K562 (cell line): ENCODE results near the gene SELL. TPM values are rescaled to one million over a fixed set of nuclear protein-coding genes. Genes with fewer than 3 reads are reported as not detected.
A peak's percentile ranks its signal among the peaks of the same experiment; 100 is the strongest.

Experiments
- CHD1 ChIP-seq: fragments of 200-600 bp; sonication (generic); IDR thresholded peaks from one replicate; pipeline ENCODE4 v1.6.1; 2012; ENCODE audit warnings: mild to moderate bottlenecking, moderate library complexity, low read length, inconsistent platforms
- HNRNPLL ChIP-seq: fragments of 200-400 bp; formaldehyde crosslinking; IDR thresholded peaks from 2 replicates; pipeline ENCODE4 v1.6.1; 2017; ENCODE audit warnings: low read length, low read depth, mild to moderate bottlenecking; ENCODE audit not compliant: poor library complexity, severe bottlenecking
- MAFG ChIP-seq: fragments of 450-650 bp; conservative IDR thresholded peaks from 2 replicates; pipeline ENCODE4 v1.6.1; 2016; ENCODE audit warnings: missing genetic modification characterization, missing compliant biosample characterization
- MAFK ChIP-seq: IDR thresholded peaks from 2 replicates; pipeline ENCODE4 v1.6.1; 2011; ENCODE audit warnings: low read length, improper control_type of control experiment
- MTA1 ChIP-seq: fragments of 450-650 bp; IDR thresholded peaks from 2 replicates; pipeline ENCODE4 v1.6.1; 2017; ENCODE audit warnings: borderline replicate concordance
- NKRF ChIP-seq: fragments of 450-650 bp; IDR thresholded peaks from 2 replicates; pipeline ENCODE4 v1.6.1; 2016; ENCODE audit warnings: borderline replicate concordance
- NR2F6 ChIP-seq: fragments of 450-650 bp; formaldehyde crosslinking; IDR thresholded peaks from 2 replicates; pipeline ENCODE4 v1.4.0; 2020; ENCODE audit warnings: mild to moderate bottlenecking
- PBX2 ChIP-seq, 2 experiments: IDR thresholded peaks in 1 of 2; conservative IDR thresholded peaks in 1 of 2; 2 replicates each; pipeline ENCODE4 v1.6.1; 2016; ENCODE audit warnings: low read depth in 2 of 2, mild to moderate bottlenecking in 1 of 2, missing compliant biosample characterization in 1 of 2, missing genetic modification characterization in 1 of 2, moderate library complexity in 1 of 2
- PKNOX1 ChIP-seq: fragments of 450-650 bp; IDR thresholded peaks from 2 replicates; pipeline ENCODE4 v1.6.1; 2016
- XRCC5 ChIP-seq: fragments of 200-400 bp; formaldehyde crosslinking; IDR thresholded peaks from 2 replicates; pipeline ENCODE4 v1.6.1; 2017; ENCODE audit warnings: low read depth, mild to moderate bottlenecking, low read length
- ZNF407 ChIP-seq: fragments of 450-650 bp; IDR thresholded peaks from 2 replicates; pipeline ENCODE4 v1.6.1; 2016; ENCODE audit warnings: low read depth
- polyA plus RNA-seq, 8 experiments: library from polyadenylated mRNA; depleted of rRNA in 4 of 8; stranded (reverse) in 5 of 8; unstranded in 3 of 8; fragments of >200 nt; fragmentation: Nextera tagmentation in 2 of 8; fragmentation: Illumina TruSeq in 1 of 8; extraction: Ambion mirVana in 2 of 8; extraction: Trizol in 1 of 8; gene quantifications; 2 replicates each; pipeline versions ENCODE4 v1.2.1 to v1.2.3, GENCODE V29; 2011 to 2014; ENCODE audit warnings: inconsistent platforms in 1 of 8, missing spikeins in 1 of 8
- total RNA-seq, 7 experiments: library from RNA; depleted of rRNA in 6 of 7; stranded (reverse); fragments of >200 nt in 6 of 7; fragmentation: Illumina TruSeq in 2 of 7; extraction: Trizol in 2 of 7; gene quantifications; 2 replicates each; pipeline versions ENCODE4 v1.2.1 to v1.2.3, GENCODE V29; 2011 to 2021; ENCODE audit warnings: low replicate concordance in 1 of 7

The SELL gene
- total and polyA plus RNA-seq, 9 of the 15 experiments (the other 6 are each of a cell fraction or from before 2014, with no cell fraction given): 0.51 TPM; not detected in 8

- TF ChIP-seq NKRF: no peak
- TF ChIP-seq ZNF407: no peak
- no peak for TF ChIP-seq MTA1
- no peak for TF ChIP-seq PBX2 (CRISPR knock-in tag; IDR thresholded peaks at IDR 0.05; ENCODE audit: low read depth)
- no peak for TF ChIP-seq PBX2 (tag; conservative IDR thresholded peaks at IDR 0.05; ENCODE audit: low read depth)
- peak; percentile 19; the same call in 1 of the 2 replicates for TF ChIP-seq MAFK
- TF ChIP-seq PKNOX1: no peak
- TF ChIP-seq MAFG (tag): 0 out of 2 replicates have a peak, but pooled peaks have one; percentile 21
- TF ChIP-seq XRCC5: no peak
- TF ChIP-seq CHD1: no peak
- TF ChIP-seq HNRNPLL: no peak
- TF ChIP-seq NR2F6: no peak
Measured at GRCh38 chr1:169750041-169750440, 38.6 kb upstream of the SELL start (continued).
